Osteocyte (in vitro differentiated cells): Measurements from ENCODE around the gene HS2ST1. TPM values are rescaled to one million over a fixed set of nuclear protein-coding genes. Genes with fewer than 3 reads are reported as not detected.

ENCODE experiments used
- DNase-seq: peaks from one replicate; pipeline ENCODE4 v3.0.0; 2021; ENCODE audit warnings: mixed read lengths; ENCODE audit not compliant: unreplicated experiment; ENCODE audit errors: extremely low spot score
- H3K27ac Mint-ChIP-seq: one replicate; pipeline ENCODE4 v1.8.0; 2021; ENCODE audit warnings: mild to moderate bottlenecking, mixed read lengths; ENCODE audit not compliant: unreplicated experiment
- H3K27me3 Mint-ChIP-seq: one replicate; pipeline ENCODE4 v1.8.0; 2021; ENCODE audit warnings: mixed read lengths; ENCODE audit not compliant: unreplicated experiment
- H3K36me3 Mint-ChIP-seq: one replicate; pipeline ENCODE4 v1.8.0; 2021; ENCODE audit warnings: mixed read lengths; ENCODE audit not compliant: unreplicated experiment
- H3K4me1 Mint-ChIP-seq: one replicate; pipeline ENCODE4 v1.8.0; 2021; ENCODE audit warnings: mixed read lengths; ENCODE audit not compliant: unreplicated experiment
- H3K4me3 Mint-ChIP-seq: one replicate; pipeline ENCODE4 v1.8.0; 2021; ENCODE audit warnings: mild to moderate bottlenecking, moderate library complexity, mixed read lengths; ENCODE audit not compliant: unreplicated experiment
- H3K9me3 Mint-ChIP-seq: one replicate; pipeline ENCODE4 v1.8.0; 2021; ENCODE audit warnings: mixed read lengths; ENCODE audit not compliant: unreplicated experiment
- CTCF ChIP-seq: fragments of 200-600 bp; sonication (generic); IDR thresholded peaks from 2 replicates; pipeline ENCODE4 v1.5.0; 2021; ENCODE audit warnings: antibody characterized with exemption, mild to moderate bottlenecking, moderate library complexity
- total RNA-seq: library from RNA; stranded (reverse); gene quantifications from 2 replicates; pipeline ENCODE4 v1.2.1, GENCODE V29; 2021

HS2ST1 gene
- total RNA-seq, 1 donor from 2014 or later = 26.8 TPM

- peaks cover 6% of the 10 kb centered on the region for H3K4me1 Mint-ChIP-seq
- H3K27ac Mint-ChIP-seq = no peak overlapping the region
- no peak for TF ChIP-seq CTCF
Observed at GRCh38 chr1:87094238-87094637, 179.8 kb downstream of the HS2ST1 start.

GRCh38 chr1:87100271-87100670, 185.8 kb downstream of the HS2ST1 start:
- Mint-ChIP-seq H3K36me3 (peaks cover 5% of the 10 kb centered on the region), H3K9me3 (no peaks in the 10 kb centered on the region), H3K4me3 (no peak overlapping the region), H3K27me3 (no peaks in the 10 kb centered on the region), H3K4me1 (no peaks in the 10 kb centered on the region), H3K27ac (no peak overlapping the region)
- no peak for DNase-seq
- TF ChIP-seq CTCF = no peak

More at GRCh38 chr1:87094238-87094637, 179.8 kb downstream of the HS2ST1 start:
- Mint-ChIP-seq H3K27me3 (no peaks in the 10 kb centered on the region), H3K36me3 (no peaks in the 10 kb centered on the region), H3K4me3 (no peak overlapping the region), H3K9me3 (no peaks in the 10 kb centered on the region)
- DNase-seq = no peak

- no peaks in the 10 kb centered on the region for H3K27me3 Mint-ChIP-seq
- H3K27ac Mint-ChIP-seq = no peak overlapping the region
- no peaks in the 10 kb centered on the region for H3K9me3 Mint-ChIP-seq
- no peak overlapping the region for H3K4me3 Mint-ChIP-seq
- DNase-seq = no peak
- no peaks in the 10 kb centered on the region for H3K4me1 Mint-ChIP-seq
- TF ChIP-seq CTCF = no peak
- H3K36me3 Mint-ChIP-seq = peaks cover 5% of the 10 kb centered on the region
Observed at GRCh38 chr1:87103074-87103473, 188.6 kb downstream of the HS2ST1 start.

- Mint-ChIP-seq H3K36me3 (peaks cover 5% of the 10 kb centered on the region), H3K9me3 (no peaks in the 10 kb centered on the region), H3K27ac (no peak overlapping the region), H3K4me3 (no peak overlapping the region), H3K4me1 (no peaks in the 10 kb centered on the region), H3K27me3 (no peaks in the 10 kb centered on the region)
- no peak for DNase-seq
- TF ChIP-seq CTCF = no peak
Observed at GRCh38 chr1:87104140-87104539, 189.7 kb downstream of the HS2ST1 start.

- peaks cover 2% of the 10 kb centered on the region for H3K36me3 Mint-ChIP-seq
- no peaks in the 10 kb centered on the region for H3K4me1 Mint-ChIP-seq
- no peak overlapping the region for H3K4me3 Mint-ChIP-seq
- no peak for TF ChIP-seq CTCF
- DNase-seq = no peak
- H3K9me3 Mint-ChIP-seq = no peaks in the 10 kb centered on the region
- H3K27ac Mint-ChIP-seq = no peak overlapping the region
- no peaks in the 10 kb centered on the region for H3K27me3 Mint-ChIP-seq
Observed at GRCh38 chr1:87104945-87105344, 190.5 kb downstream of the HS2ST1 start.
